Measurements from ENCODE around the gene PLEKHA4.

PLEKHA4 gene

GRCh38 chr19:48841571-48841970 is 26.8 kb downstream of the PLEKHA4 start:
- DNase-seq (ENCODE audit: low spot score), result no peak
- H3K4me3 Mint-ChIP-seq, result no peak overlapping the region
- peaks cover 6% of the 10 kb centered on the region for H3K4me1 Mint-ChIP-seq (ENCODE audit: low read depth)
- H3K27ac Mint-ChIP-seq, result no peak overlapping the region
- H3K27me3 Mint-ChIP-seq (ENCODE audit: low read depth), result peaks cover 2% of the 10 kb centered on the region
- no peaks in the 10 kb centered on the region for H3K36me3 Mint-ChIP-seq (ENCODE audit: low read depth)
- no peaks in the 10 kb centered on the region for H3K9me3 Mint-ChIP-seq

GRCh38 chr19:48841047-48841446 is 27.4 kb downstream of the PLEKHA4 start:
- Mint-ChIP-seq H3K4me1 (ENCODE audit: low read depth) (peaks cover 9% of the 10 kb centered on the region), H3K27me3 (ENCODE audit: low read depth) (peaks cover 2% of the 10 kb centered on the region), H3K36me3 (ENCODE audit: low read depth) (no peaks in the 10 kb centered on the region), H3K4me3 (no peak overlapping the region), H3K27ac (no peak overlapping the region), H3K9me3 (no peaks in the 10 kb centered on the region)
- no peak for DNase-seq (ENCODE audit: low spot score)

- Mint-ChIP-seq H3K36me3 (ENCODE audit: low read depth) (no peaks in the 10 kb centered on the region), H3K27me3 (ENCODE audit: low read depth) (peaks cover 2% of the 10 kb centered on the region), H3K9me3 (no peaks in the 10 kb centered on the region), H3K27ac (peak overlapping the region; percentile 52), H3K4me3 (no peak overlapping the region), H3K4me1 (ENCODE audit: low read depth) (peaks cover 14% of the 10 kb centered on the region)
- DNase-seq (ENCODE audit: low spot score), result no peak
Observed at GRCh38 chr19:48837687-48838086, 30.7 kb downstream of the PLEKHA4 start.

GRCh38 chr19:48837051-48837524 is 31.3 kb downstream of the PLEKHA4 start:
- H3K4me1 Mint-ChIP-seq (ENCODE audit: low read depth), result peaks cover 14% of the 10 kb centered on the region
- H3K4me3 Mint-ChIP-seq, result peak overlapping the region; percentile 91
- peak; percentile 76 for DNase-seq (ENCODE audit: low spot score)
- H3K9me3 Mint-ChIP-seq, result no peaks in the 10 kb centered on the region
- peaks cover 2% of the 10 kb centered on the region for H3K27me3 Mint-ChIP-seq (ENCODE audit: low read depth)
- peak overlapping the region; percentile 6 for H3K27ac Mint-ChIP-seq
- H3K36me3 Mint-ChIP-seq (ENCODE audit: low read depth), result no peaks in the 10 kb centered on the region

GRCh38 chr19:48836089-48837017 is 32.1 kb downstream of the PLEKHA4 start, which contains the start of gene HSD17B14:
Gene HSD17B14, minus strand, starts transcription at chr19:48836491. Its CDS starts 80 bp downstream, at chr19:48836411.
- no peak for DNase-seq (ENCODE audit: low spot score)
- H3K9me3 Mint-ChIP-seq, result no peaks in the 10 kb centered on the region
- peaks cover 2% of the 10 kb centered on the region for H3K27me3 Mint-ChIP-seq (ENCODE audit: low read depth)
- H3K4me1 Mint-ChIP-seq (ENCODE audit: low read depth), result peaks cover 14% of the 10 kb centered on the region
- H3K4me3 Mint-ChIP-seq, result peak within 1 kb of the TSS; percentile 91
- peak within 1 kb of the TSS; percentile 87 for H3K27ac Mint-ChIP-seq
- H3K36me3 Mint-ChIP-seq (ENCODE audit: low read depth), result no peaks in the 10 kb centered on the region

- H3K4me3 Mint-ChIP-seq, result peak overlapping the region; percentile 91
- no peaks in the 10 kb centered on the region for H3K36me3 Mint-ChIP-seq (ENCODE audit: low read depth)
- peaks cover 2% of the 10 kb centered on the region for H3K27me3 Mint-ChIP-seq (ENCODE audit: low read depth)
- H3K4me1 Mint-ChIP-seq (ENCODE audit: low read depth), result peaks cover 14% of the 10 kb centered on the region
- H3K27ac Mint-ChIP-seq, result peak overlapping the region; percentile 87
- no peaks in the 10 kb centered on the region for H3K9me3 Mint-ChIP-seq
- peak; percentile 87 for DNase-seq (ENCODE audit: low spot score)
Observed at GRCh38 chr19:48835734-48836088, 32.7 kb downstream of the PLEKHA4 start.

GRCh38 chr19:48833977-48834376 is 34.4 kb downstream of the PLEKHA4 start:
- H3K4me1 Mint-ChIP-seq (ENCODE audit: low read depth), result peaks cover 14% of the 10 kb centered on the region
- H3K27ac Mint-ChIP-seq, result peak overlapping the region; percentile 72
- no peaks in the 10 kb centered on the region for H3K9me3 Mint-ChIP-seq
- peak overlapping the region; percentile 63 for H3K4me3 Mint-ChIP-seq
- peaks cover 2% of the 10 kb centered on the region for H3K27me3 Mint-ChIP-seq (ENCODE audit: low read depth)
- no peak for DNase-seq (ENCODE audit: low spot score)
- H3K36me3 Mint-ChIP-seq (ENCODE audit: low read depth), result no peaks in the 10 kb centered on the region

GRCh38 chr19:48833049-48833448 is 35.4 kb downstream of the PLEKHA4 start:
- Mint-ChIP-seq H3K4me1 (ENCODE audit: low read depth) (peaks cover 14% of the 10 kb centered on the region), H3K4me3 (no peak overlapping the region), H3K27me3 (ENCODE audit: low read depth) (peaks cover 2% of the 10 kb centered on the region), H3K9me3 (no peaks in the 10 kb centered on the region), H3K36me3 (ENCODE audit: low read depth) (no peaks in the 10 kb centered on the region), H3K27ac (no peak overlapping the region)
- no peak for DNase-seq (ENCODE audit: low spot score)

- no peaks in the 10 kb centered on the region for H3K36me3 Mint-ChIP-seq (ENCODE audit: low read depth)
- peaks cover 4% of the 10 kb centered on the region for H3K4me1 Mint-ChIP-seq (ENCODE audit: low read depth)
- no peaks in the 10 kb centered on the region for H3K27me3 Mint-ChIP-seq (ENCODE audit: low read depth)
- H3K9me3 Mint-ChIP-seq, result no peaks in the 10 kb centered on the region
- H3K27ac Mint-ChIP-seq, result no peak overlapping the region
- no peak for DNase-seq (ENCODE audit: low spot score)
- H3K4me3 Mint-ChIP-seq, result no peak overlapping the region
Observed at GRCh38 chr19:48830965-48831364, 37.5 kb downstream of the PLEKHA4 start.

- DNase-seq (ENCODE audit: low spot score), result no peak
- H3K4me1 Mint-ChIP-seq (ENCODE audit: low read depth), result peaks cover 1% of the 10 kb centered on the region
- H3K27me3 Mint-ChIP-seq (ENCODE audit: low read depth), result no peaks in the 10 kb centered on the region
- no peak overlapping the region for H3K4me3 Mint-ChIP-seq
- no peaks in the 10 kb centered on the region for H3K36me3 Mint-ChIP-seq (ENCODE audit: low read depth)
- H3K27ac Mint-ChIP-seq, result no peak overlapping the region
- no peaks in the 10 kb centered on the region for H3K9me3 Mint-ChIP-seq
Observed at GRCh38 chr19:48830088-48830487, 38.3 kb downstream of the PLEKHA4 start.

- no peak for DNase-seq (ENCODE audit: low spot score)
- H3K36me3 Mint-ChIP-seq (ENCODE audit: low read depth), result no peaks in the 10 kb centered on the region
- H3K27me3 Mint-ChIP-seq (ENCODE audit: low read depth), result no peaks in the 10 kb centered on the region
- no peaks in the 10 kb centered on the region for H3K9me3 Mint-ChIP-seq
- no peaks in the 10 kb centered on the region for H3K4me1 Mint-ChIP-seq (ENCODE audit: low read depth)
- no peak overlapping the region for H3K4me3 Mint-ChIP-seq
- H3K27ac Mint-ChIP-seq, result no peak overlapping the region
Observed at GRCh38 chr19:48826606-48827020, 41.8 kb downstream of the PLEKHA4 start.

GRCh38 chr19:48822514-48822913 is 45.9 kb downstream of the PLEKHA4 start:
- Mint-ChIP-seq H3K4me1 (ENCODE audit: low read depth) (no peaks in the 10 kb centered on the region), H3K27me3 (ENCODE audit: low read depth) (no peaks in the 10 kb centered on the region), H3K9me3 (no peaks in the 10 kb centered on the region), H3K27ac (no peak overlapping the region), H3K4me3 (no peak overlapping the region), H3K36me3 (ENCODE audit: low read depth) (no peaks in the 10 kb centered on the region)
- DNase-seq (ENCODE audit: low spot score), result no peak

GRCh38 chr19:48821633-48822032 is 46.8 kb downstream of the PLEKHA4 start:
- no peak overlapping the region for H3K4me3 Mint-ChIP-seq
- no peaks in the 10 kb centered on the region for H3K4me1 Mint-ChIP-seq (ENCODE audit: low read depth)
- H3K9me3 Mint-ChIP-seq, result no peaks in the 10 kb centered on the region
- H3K36me3 Mint-ChIP-seq (ENCODE audit: low read depth), result no peaks in the 10 kb centered on the region
- H3K27me3 Mint-ChIP-seq (ENCODE audit: low read depth), result no peaks in the 10 kb centered on the region
- DNase-seq (ENCODE audit: low spot score), result no peak
- no peak overlapping the region for H3K27ac Mint-ChIP-seq

GRCh38 chr19:48819366-48819816 is 49.0 kb downstream of the PLEKHA4 start:
- Mint-ChIP-seq H3K27me3 (ENCODE audit: low read depth) (no peaks in the 10 kb centered on the region), H3K36me3 (ENCODE audit: low read depth) (no peaks in the 10 kb centered on the region), H3K9me3 (no peaks in the 10 kb centered on the region), H3K4me3 (no peak overlapping the region), H3K27ac (no peak overlapping the region), H3K4me1 (ENCODE audit: low read depth) (peaks cover 7% of the 10 kb centered on the region)
- no peak for DNase-seq (ENCODE audit: low spot score)
